Activated CD8-positive, alpha-beta T cell treated with anti-CD3 and anti-CD28 coated beads for 36 hours (primary cell): Measurements from ENCODE around the gene PPP1R27. TPM values are rescaled to one million over a fixed set of nuclear protein-coding genes. Genes with fewer than 3 reads are reported as not detected.

ENCODE experiments used
- ATAC-seq: fragments of 200-7000 bp; cut with Tn5 transposase; one replicate; pipeline ENCODE4 v1.10.0; 2021; ENCODE audit warnings: mild to moderate bottlenecking, moderate library complexity
- CTCF ChIA-PET: fragments of 350-600 bp; sonication (Branson Sonifier 250); formaldehyde crosslinking; loops from one replicate; lab custom pipeline; 2021; ENCODE audit warnings: antibody characterized with exemption; lab: Charles Lee
- POLR2A ChIA-PET: fragments of 350-600 bp; sonication (Branson Sonifier 250); formaldehyde crosslinking; loops from one replicate; lab custom pipeline; 2021; ENCODE audit warnings: antibody characterized with exemption; lab: Charles Lee
- DNase-seq: peaks from one replicate; pipeline ENCODE4 v3.0.0-alpha.2; 2020
- H3K27ac Mint-ChIP-seq: one replicate; pipeline ENCODE4 v1.8.0; 2021; ENCODE audit warnings: mild to moderate bottlenecking, mixed read lengths
- H3K27me3 Mint-ChIP-seq: one replicate; pipeline ENCODE4 v1.8.0; 2021; ENCODE audit warnings: mixed read lengths
- H3K36me3 Mint-ChIP-seq: one replicate; pipeline ENCODE4 v1.8.0; 2021; ENCODE audit warnings: low read depth, mixed read lengths
- H3K4me1 Mint-ChIP-seq: one replicate; pipeline ENCODE4 v1.8.0; 2021; ENCODE audit warnings: low read depth, mixed read lengths
- H3K4me3 Mint-ChIP-seq: one replicate; pipeline ENCODE4 v1.8.0; 2021; ENCODE audit warnings: mild to moderate bottlenecking, moderate library complexity, mixed read lengths
- H3K9me3 Mint-ChIP-seq: one replicate; pipeline ENCODE4 v1.8.0; 2021; ENCODE audit warnings: mixed read lengths
- intact Hi-C: fragments of 100-400 bp; cut with micrococcal nuclease; formaldehyde crosslinking; loops from one replicate; pipeline ENCODE4 v1.10.0; 2022
- total RNA-seq, 2 experiments: library from RNA; stranded (reverse); gene quantifications; one replicate each; pipeline ENCODE4 v1.2.3, GENCODE V29; 2021
- TF ChIP-seq, protein P1 (sequence below): fragments of 200-600 bp; IDR thresholded peaks from one replicate; pipeline ENCODE4 v1.8.0; 2022; ENCODE audit warnings: antibody characterized with exemption, mild to moderate bottlenecking

PPP1R27 gene
- total RNA-seq, 2 experiments from 2014 or later: not detected

- H3K27ac Mint-ChIP-seq: peak overlapping the region; percentile 91
- POLR2A ChIA-PET: interaction anchor here (0.5 to 4.9 kb wide), 9 partner anchors 8 to 502 kb away, joined by 3 to 38 read pairs (median 4); partner anchors contain the start of genes ARHGDIA, ARL16, HGS and MCRIP1
- peaks cover 42% of the 10 kb centered on the region for H3K4me1 Mint-ChIP-seq
- TF ChIP-seq, protein P1, sequence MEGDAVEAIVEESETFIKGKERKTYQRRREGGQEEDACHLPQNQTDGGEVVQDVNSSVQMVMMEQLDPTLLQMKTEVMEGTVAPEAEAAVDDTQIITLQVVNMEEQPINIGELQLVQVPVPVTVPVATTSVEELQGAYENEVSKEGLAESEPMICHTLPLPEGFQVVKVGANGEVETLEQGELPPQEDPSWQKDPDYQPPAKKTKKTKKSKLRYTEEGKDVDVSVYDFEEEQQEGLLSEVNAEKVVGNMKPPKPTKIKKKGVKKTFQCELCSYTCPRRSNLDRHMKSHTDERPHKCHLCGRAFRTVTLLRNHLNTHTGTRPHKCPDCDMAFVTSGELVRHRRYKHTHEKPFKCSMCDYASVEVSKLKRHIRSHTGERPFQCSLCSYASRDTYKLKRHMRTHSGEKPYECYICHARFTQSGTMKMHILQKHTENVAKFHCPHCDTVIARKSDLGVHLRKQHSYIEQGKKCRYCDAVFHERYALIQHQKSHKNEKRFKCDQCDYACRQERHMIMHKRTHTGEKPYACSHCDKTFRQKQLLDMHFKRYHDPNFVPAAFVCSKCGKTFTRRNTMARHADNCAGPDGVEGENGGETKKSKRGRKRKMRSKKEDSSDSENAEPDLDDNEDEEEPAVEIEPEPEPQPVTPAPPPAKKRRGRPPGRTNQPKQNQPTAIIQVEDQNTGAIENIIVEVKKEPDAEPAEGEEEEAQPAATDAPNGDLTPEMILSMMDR: no peak
- no peak for ATAC-seq
- H3K4me3 Mint-ChIP-seq: peak overlapping the region; percentile 96
- H3K36me3 Mint-ChIP-seq: peaks cover 66% of the 10 kb centered on the region
- CTCF ChIA-PET: interaction anchor here (1.0 to 1.4 kb wide), 3 partner anchors 10 to 124 kb away, joined by 4 read pairs; no protein-coding TSS in a partner anchor
- H3K27me3 Mint-ChIP-seq: no peaks in the 10 kb centered on the region
- no peaks in the 10 kb centered on the region for H3K9me3 Mint-ChIP-seq
- intact Hi-C loops: no loop called here
- DNase-seq: peak; percentile 31
Measured at GRCh38 chr17:81858967-81859905, 24.4 kb upstream of the PPP1R27 start.

DNA sequence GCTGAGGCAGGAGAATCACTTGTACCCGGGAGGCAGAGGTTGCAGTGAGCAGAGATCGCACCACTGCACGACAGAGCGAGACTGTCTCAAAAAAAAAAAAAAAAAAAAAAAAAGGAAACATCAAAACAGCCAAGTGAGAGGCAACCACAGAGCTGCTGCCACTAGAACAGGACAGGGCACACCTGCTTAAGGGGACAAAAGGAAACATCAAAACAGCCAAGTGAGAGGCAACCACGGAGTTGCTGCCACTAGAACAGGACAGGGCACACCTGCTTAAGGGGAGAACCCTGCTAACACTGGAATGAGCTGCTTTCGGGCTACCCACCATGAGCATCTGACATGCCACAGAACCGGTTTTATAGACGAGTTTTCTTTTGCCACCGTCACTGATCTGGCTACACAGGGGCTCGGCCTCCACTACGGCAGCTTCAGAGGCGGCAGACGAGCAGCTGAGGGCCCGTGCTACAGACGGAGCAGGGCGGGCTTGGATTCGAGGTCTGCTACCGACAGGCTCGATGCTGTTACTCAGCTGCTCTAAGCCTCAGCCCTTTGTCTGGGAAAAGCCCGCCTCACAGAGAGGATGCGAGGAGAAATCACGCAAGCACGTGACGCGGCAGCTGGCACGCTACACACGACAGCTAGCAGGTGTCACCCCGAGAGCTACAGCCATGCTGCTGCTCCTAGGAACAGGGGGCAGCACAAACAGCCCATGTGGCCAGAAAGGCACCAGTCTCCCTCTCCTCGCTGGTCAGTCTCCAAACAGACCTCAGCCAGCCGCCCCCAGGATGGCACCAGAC lies 23.5 kb upstream of the PPP1R27 start:
- Mint-ChIP-seq H3K27me3 (no peaks in the 10 kb centered on the region), H3K4me1 (peaks cover 35% of the 10 kb centered on the region), H3K4me3 (peak overlapping the region; percentile 96), H3K27ac (peak overlapping the region; percentile 38), H3K9me3 (no peaks in the 10 kb centered on the region), H3K36me3 (peaks cover 65% of the 10 kb centered on the region)
- ATAC-seq: no peak
- POLR2A ChIA-PET: interaction anchor here (0.9 to 4.9 kb wide), 6 partner anchors 9 to 39 kb away, joined by 3 to 38 read pairs (median 8); partner anchors contain the start of genes ARHGDIA and MCRIP1
- CTCF ChIA-PET: interaction anchor here (1.4 kb wide), 1 partner anchor 123 kb away, joined by 4 read pairs; no protein-coding TSS in a partner anchor
- TF ChIP-seq, protein P1: no peak
- DNase-seq: no peak
- intact Hi-C loops: no loop called here

DNA sequence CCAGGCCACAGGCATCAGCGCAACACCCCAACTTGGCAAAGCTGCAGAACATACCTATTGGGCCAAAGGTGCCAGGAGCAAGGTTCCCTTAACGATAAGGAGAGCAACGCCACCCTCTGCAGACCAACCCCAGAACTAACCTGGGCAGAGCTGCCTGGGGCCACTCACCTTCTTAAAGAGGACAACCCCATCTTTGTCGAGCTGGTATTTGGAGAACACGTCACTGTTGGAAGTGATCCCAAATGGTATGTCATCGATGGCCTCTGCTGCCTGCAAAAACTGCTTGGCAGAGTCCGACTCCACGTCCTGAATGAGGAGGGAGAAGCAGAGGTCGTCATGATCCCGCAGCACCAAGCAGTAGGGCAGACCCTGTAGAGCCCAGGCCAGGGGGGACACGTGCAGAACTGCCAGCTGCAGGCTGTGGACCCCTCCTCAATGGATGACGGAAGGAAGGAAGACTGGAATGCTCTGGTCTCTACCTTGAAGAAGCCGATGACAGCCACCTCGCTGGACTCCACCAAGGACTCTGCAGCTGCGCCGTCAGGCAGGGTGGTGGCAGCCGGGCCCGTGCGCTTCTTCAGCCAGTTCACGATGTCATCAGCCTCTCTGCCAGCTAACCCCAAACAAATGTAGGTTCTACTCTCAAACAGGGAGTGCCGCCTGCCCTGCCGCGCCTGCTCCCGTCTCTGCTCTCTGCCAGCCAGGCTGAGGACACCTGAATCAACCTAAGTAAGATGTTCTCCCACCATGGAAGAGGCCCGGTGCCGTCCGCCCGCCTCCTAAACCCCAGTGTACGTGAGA lies 20.3 kb upstream of the PPP1R27 start:
- H3K4me3 Mint-ChIP-seq: no peak overlapping the region
- CTCF ChIA-PET: interaction anchor here (0.6 to 2.2 kb wide), 5 partner anchors 14 to 124 kb away, joined by 3 to 7 read pairs (median 3); no protein-coding TSS in a partner anchor
- no peaks in the 10 kb centered on the region for H3K27me3 Mint-ChIP-seq
- peaks cover 29% of the 10 kb centered on the region for H3K4me1 Mint-ChIP-seq
- H3K36me3 Mint-ChIP-seq: peaks cover 65% of the 10 kb centered on the region
- no peak overlapping the region for H3K27ac Mint-ChIP-seq
- TF ChIP-seq, protein P1: no peak
- ATAC-seq (no peak), DNase-seq (no peak)
- no peaks in the 10 kb centered on the region for H3K9me3 Mint-ChIP-seq
- POLR2A ChIA-PET: interaction anchor here (0.6 to 6.4 kb wide), 8 partner anchors 12 to 344 kb away, joined by 3 to 35 read pairs (median 4); partner anchors contain the start of gene SLC25A10
- intact Hi-C loops: no loop called here

- Mint-ChIP-seq H3K27ac (no peak overlapping the region), H3K4me3 (no peak overlapping the region), H3K4me1 (peaks cover 6% of the 10 kb centered on the region), H3K9me3 (no peaks in the 10 kb centered on the region), H3K36me3 (peaks cover 42% of the 10 kb centered on the region), H3K27me3 (no peaks in the 10 kb centered on the region)
- CTCF ChIA-PET: interaction anchor here (0.9 kb wide), 1 partner anchor 34 kb away, joined by 3 read pairs; no protein-coding TSS in a partner anchor
- intact Hi-C loops: no loop called here
- TF ChIP-seq, protein P1: no peak
- ATAC-seq (no peak), DNase-seq (no peak)
- POLR2A ChIA-PET: interaction anchor here (1.9 to 6.4 kb wide), 3 partner anchors 9 to 18 kb away, joined by 8 to 35 read pairs (median 11); partner anchors contain the start of genes MCRIP1 and PPP1R27
Measured at GRCh38 chr17:81852237-81852636, 17.4 kb upstream of the PPP1R27 start.
